ENCODE data around the gene TPSG1.
A peak's percentile ranks its signal among the peaks of the same experiment; 100 is the strongest.
"Not testable (repeated sequence)": the region's sequence is repeated elsewhere in the genome, so short reads cannot be mapped to it uniquely, and the experiment has no call there.

The TPSG1 gene

DNA sequence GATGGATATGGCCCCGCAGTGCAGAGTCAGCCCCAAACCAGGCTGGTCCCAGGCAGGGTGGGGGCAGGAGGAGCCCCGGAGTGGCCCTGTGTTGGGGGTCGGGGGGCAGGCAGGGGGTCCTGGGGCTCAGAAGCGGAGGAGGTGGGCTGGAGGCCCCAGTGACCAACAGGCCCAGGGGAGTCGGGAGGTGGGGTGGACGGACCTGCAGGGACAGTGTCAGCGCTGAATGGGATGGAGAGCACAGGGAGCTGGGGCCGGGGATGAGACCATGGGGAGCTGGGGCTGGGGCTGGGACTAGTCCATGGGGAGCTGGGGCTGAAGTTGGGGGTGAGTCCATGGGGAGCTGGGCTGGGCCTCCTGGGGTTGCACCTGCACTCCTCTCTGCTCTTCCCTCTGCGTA is 14.5 kb upstream of the TPSG1 start:
- H3K27me3 ChIP-seq (ENCODE audit: insufficient read depth, low read length); H3K9ac ChIP-seq (ENCODE audit: low read length); H4K12ac ChIP-seq (ENCODE audit: low read depth, low read length); H3K79me2 ChIP-seq (ENCODE audit: control insufficient read depth, insufficient read depth, low read length, poor library complexity); H4K8ac ChIP-seq (ENCODE audit: low read depth, low read length); H3K79me1 ChIP-seq (ENCODE audit: low read length); H3K36me3 ChIP-seq (ENCODE audit: control insufficient read depth in 1 of 2, insufficient read depth in 2 of 2, low read length in 2 of 2); H3K4me1 ChIP-seq (ENCODE audit: control insufficient read depth in 1 of 2, insufficient read depth in 2 of 2, low read length in 2 of 2); H2BK12ac ChIP-seq (ENCODE audit: low read length); H2AFZ ChIP-seq (ENCODE audit: insufficient read depth, low read length, poor library complexity); H4K91ac ChIP-seq (ENCODE audit: low read depth, low read length); H3K4ac ChIP-seq (ENCODE audit: low read depth, low read length); H3K9me3 ChIP-seq (ENCODE audit: insufficient read depth, low read depth, low read length); H3K4me3 ChIP-seq (ENCODE audit: low read depth, low read length); H3K14ac ChIP-seq (ENCODE audit: low read length); DNase-seq; H2BK5ac ChIP-seq (ENCODE audit: low read depth, low read length, poor library complexity); H3K4me2 ChIP-seq (ENCODE audit: low read length); H3K27ac ChIP-seq (ENCODE audit: low read depth, low read length); H3K23ac ChIP-seq (ENCODE audit: low read length); H2AK5ac ChIP-seq (ENCODE audit: low read length); H2BK120ac ChIP-seq (ENCODE audit: insufficient read depth, low read length, poor library complexity); H3K18ac ChIP-seq (ENCODE audit: low read length): not testable (repeated sequence)
- no CpG with 5 or more reads among the region's 9 CpGs for WGBS (ENCODE audit: extremely low coverage, insufficient coverage, insufficient read length)

GRCh38 chr16:1238909-1239308 is 13.8 kb upstream of the TPSG1 start:
- not testable (repeated sequence) for H3K9ac ChIP-seq (ENCODE audit: low read length); H3K27me3 ChIP-seq (ENCODE audit: insufficient read depth, low read length); H2AK5ac ChIP-seq (ENCODE audit: low read length); DNase-seq; H2BK5ac ChIP-seq (ENCODE audit: low read depth, low read length, poor library complexity); H3K4me1 ChIP-seq (ENCODE audit: control insufficient read depth in 1 of 2, insufficient read depth in 2 of 2, low read length in 2 of 2); H3K4me2 ChIP-seq (ENCODE audit: low read length); H4K12ac ChIP-seq (ENCODE audit: low read depth, low read length); H4K8ac ChIP-seq (ENCODE audit: low read depth, low read length); H2AFZ ChIP-seq (ENCODE audit: insufficient read depth, low read length, poor library complexity); H3K27ac ChIP-seq (ENCODE audit: low read depth, low read length); H3K14ac ChIP-seq (ENCODE audit: low read length); H3K4me3 ChIP-seq (ENCODE audit: low read depth, low read length); H3K18ac ChIP-seq (ENCODE audit: low read length); H3K79me1 ChIP-seq (ENCODE audit: low read length); H3K9me3 ChIP-seq (ENCODE audit: insufficient read depth, low read depth, low read length); H2BK12ac ChIP-seq (ENCODE audit: low read length); H3K23ac ChIP-seq (ENCODE audit: low read length); H2BK120ac ChIP-seq (ENCODE audit: insufficient read depth, low read length, poor library complexity); H3K79me2 ChIP-seq (ENCODE audit: control insufficient read depth, insufficient read depth, low read length, poor library complexity); H3K36me3 ChIP-seq (ENCODE audit: control insufficient read depth in 1 of 2, insufficient read depth in 2 of 2, low read length in 2 of 2); H4K91ac ChIP-seq (ENCODE audit: low read depth, low read length); H3K4ac ChIP-seq (ENCODE audit: low read depth, low read length)
- WGBS (ENCODE audit: extremely low coverage, insufficient coverage, insufficient read length) = no CpG with 5 or more reads among the region's 23 CpGs

- no peak overlapping the region for H3K14ac ChIP-seq (ENCODE audit: low read length)
- H4K8ac ChIP-seq (ENCODE audit: low read depth, low read length) = no peak overlapping the region
- no peaks in the 10 kb centered on the region for H3K79me2 ChIP-seq (ENCODE audit: control insufficient read depth, insufficient read depth, low read length, poor library complexity)
- DNase-seq = no peak
- no CpG with 5 or more reads among the region's 9 CpGs for WGBS (ENCODE audit: extremely low coverage, insufficient coverage, insufficient read length)
- H3K79me1 ChIP-seq (ENCODE audit: low read length) = no peaks in the 10 kb centered on the region
- H3K9ac ChIP-seq (ENCODE audit: low read length) = no peak overlapping the region
- H3K27me3 ChIP-seq (ENCODE audit: insufficient read depth, low read length) = no peaks in the 10 kb centered on the region
- H2BK5ac ChIP-seq (ENCODE audit: low read depth, low read length, poor library complexity) = no peak overlapping the region
- H3K4me3 ChIP-seq (ENCODE audit: low read depth, low read length) = peak overlapping the region; percentile 2
- no peak overlapping the region for H2AK5ac ChIP-seq (ENCODE audit: low read length)
- no peak overlapping the region for H2BK120ac ChIP-seq (ENCODE audit: insufficient read depth, low read length, poor library complexity)
- no peak overlapping the region for H3K4ac ChIP-seq (ENCODE audit: low read depth, low read length)
- H2AFZ ChIP-seq (ENCODE audit: insufficient read depth, low read length, poor library complexity) = no peak overlapping the region
- H3K27ac ChIP-seq (ENCODE audit: low read depth, low read length) = no peak overlapping the region
- no peaks in the 10 kb centered on the region for H3K36me3 ChIP-seq (ENCODE audit: control insufficient read depth in 1 of 2, insufficient read depth in 2 of 2, low read length in 2 of 2)
- H3K4me2 ChIP-seq (ENCODE audit: low read length) = no peak overlapping the region
- no peak overlapping the region for H4K12ac ChIP-seq (ENCODE audit: low read depth, low read length)
- H2BK12ac ChIP-seq (ENCODE audit: low read length) = no peak overlapping the region
- H4K91ac ChIP-seq (ENCODE audit: low read depth, low read length) = no peak overlapping the region
- no peaks in the 10 kb centered on the region for H3K4me1 ChIP-seq (ENCODE audit: control insufficient read depth in 1 of 2, insufficient read depth in 2 of 2, low read length in 2 of 2)
- peaks cover 4% of the 10 kb centered on the region for H3K9me3 ChIP-seq (ENCODE audit: insufficient read depth, low read depth, low read length)
- no peak overlapping the region for H3K23ac ChIP-seq (ENCODE audit: low read length)
- no peak overlapping the region for H3K18ac ChIP-seq (ENCODE audit: low read length)
Measured at GRCh38 chr16:1237990-1238389, 12.9 kb upstream of the TPSG1 start.

GRCh38 chr16:1236659-1237058 is 11.6 kb upstream of the TPSG1 start:
- not testable (repeated sequence) for H3K18ac ChIP-seq (ENCODE audit: low read length); H2AK5ac ChIP-seq (ENCODE audit: low read length); H3K36me3 ChIP-seq (ENCODE audit: control insufficient read depth in 1 of 2, insufficient read depth in 2 of 2, low read length in 2 of 2); H3K27me3 ChIP-seq (ENCODE audit: insufficient read depth, low read length); H3K9me3 ChIP-seq (ENCODE audit: insufficient read depth, low read depth, low read length); DNase-seq; H3K4me2 ChIP-seq (ENCODE audit: low read length); H3K79me2 ChIP-seq (ENCODE audit: control insufficient read depth, insufficient read depth, low read length, poor library complexity); H3K14ac ChIP-seq (ENCODE audit: low read length); H3K23ac ChIP-seq (ENCODE audit: low read length); H2BK120ac ChIP-seq (ENCODE audit: insufficient read depth, low read length, poor library complexity); H4K8ac ChIP-seq (ENCODE audit: low read depth, low read length); H3K4me1 ChIP-seq (ENCODE audit: control insufficient read depth in 1 of 2, insufficient read depth in 2 of 2, low read length in 2 of 2); H4K91ac ChIP-seq (ENCODE audit: low read depth, low read length); H3K79me1 ChIP-seq (ENCODE audit: low read length); H3K9ac ChIP-seq (ENCODE audit: low read length); H2AFZ ChIP-seq (ENCODE audit: insufficient read depth, low read length, poor library complexity); H3K4me3 ChIP-seq (ENCODE audit: low read depth, low read length); H3K4ac ChIP-seq (ENCODE audit: low read depth, low read length); H2BK5ac ChIP-seq (ENCODE audit: low read depth, low read length, poor library complexity); H4K12ac ChIP-seq (ENCODE audit: low read depth, low read length); H3K27ac ChIP-seq (ENCODE audit: low read depth, low read length); H2BK12ac ChIP-seq (ENCODE audit: low read length)
- WGBS (ENCODE audit: extremely low coverage, insufficient coverage, insufficient read length) = no CpG with 5 or more reads among the region's 29 CpGs
